ENCODE results near the gene TMEM176A. TPM values are rescaled to one million over a fixed set of nuclear protein-coding genes. Genes with fewer than 3 reads are reported as not detected.

The TMEM176A gene
- total and polyA plus RNA-seq, 2 of the 8 experiments (the other 6 are each of a cell fraction or from before 2014, with no cell fraction given): 1.3 to 1.5 TPM

DNA sequence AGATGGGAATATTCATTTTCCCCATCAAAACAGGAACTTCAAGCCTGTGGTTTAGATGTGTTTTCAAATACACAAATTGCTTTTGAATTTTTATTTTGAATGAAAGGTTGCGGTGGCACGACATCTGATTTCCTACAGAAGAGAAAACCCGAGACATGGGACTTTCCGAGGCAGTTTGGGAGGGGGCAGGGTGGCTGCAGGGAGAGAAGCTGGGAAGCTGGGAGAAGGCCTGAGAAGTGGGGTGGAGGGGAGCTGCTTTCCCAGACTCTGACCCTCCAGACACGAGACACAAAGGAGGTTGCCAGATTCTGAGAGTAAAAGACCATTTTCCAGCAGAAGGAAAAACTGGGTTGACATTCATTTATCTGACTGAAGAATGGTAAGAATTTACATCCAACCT, 19.6 kb downstream of the TMEM176A start:
- Histone ChIP-seq H2BK120ac (replicated peaks; ENCODE audit: low read depth, low read length) (no peak overlapping the region), H3K23me2 (ENCODE audit: low read depth, low read length) (no peaks in the 10 kb centered on the region)

More for the DNA sequence above, 19.6 kb downstream of the TMEM176A start:
- H2BK12ac ChIP-seq (ENCODE audit: low read depth, low read length): no peak overlapping the region
- peaks cover 0 to 7% (median 0%) of the 10 kb centered on the region in 4 experiments; a peak in 3 of 7 replicates for H3K4me1 ChIP-seq (replicated peaks in 1 of 4; ENCODE audit: control insufficient read depth in 3 of 4, insufficient read depth in 4 of 4, low read length in 3 of 4)
- no peak overlapping the region for H3K9ac ChIP-seq (replicated peaks in 1 of 4; ENCODE audit: extremely low read depth in 1 of 4, low read depth in 3 of 4, low read length in 3 of 4)
- H3K79me2 ChIP-seq (ENCODE audit: control insufficient read depth in 1 of 2, insufficient read depth in 2 of 2, low read length in 2 of 2): no peaks in the 10 kb centered on the region
- no peak for DNase-seq (ENCODE audit: low read depth in 1 of 2, low spot score in 2 of 2)
- H3K79me1 ChIP-seq (ENCODE audit: low read depth, low read length): no peaks in the 10 kb centered on the region; the same call in 1 of the 2 replicates
- H2BK5ac ChIP-seq (ENCODE audit: low read depth, low read length): no peak overlapping the region
- 74% methylated on average over 5 of the region's 5 CpGs; no CpG with 5 or more reads in 1 of the 2 experiments for WGBS, 2 experiments (ENCODE audit: extremely low coverage in 1 of 2, insufficient coverage in 1 of 2, insufficient read length in 1 of 2, insufficient replicate concordance in 2 of 2, low coverage in 1 of 2, low lambda C conversion rate in 2 of 2, missing lambda C conversion rate in 1 of 2)
- no peak for FAIRE-seq
- no peak overlapping the region for H3K23ac ChIP-seq (ENCODE audit: insufficient read length)
- TF ChIP-seq BACH1 (IDR thresholded peaks at IDR 0.05; ENCODE audit: low read length): no peak
- TF ChIP-seq SP2 (IDR thresholded peaks at IDR 0.05; ENCODE audit: low read length): no peak
- no peak for TF ChIP-seq POLR2AphosphoS5 (IDR thresholded peaks at IDR 0.05; ENCODE audit: low read depth, low read length)
- no peak for TF ChIP-seq NRF1 (IDR thresholded peaks at IDR 0.05; ENCODE audit: low read depth, low read length)
- no peaks in the 10 kb centered on the region; a peak in 1 of 8 replicates for H3K36me3 ChIP-seq (ENCODE audit: control insufficient read depth in 2 of 4, insufficient read depth in 4 of 4, low read length in 3 of 4)
- CTCF ChIA-PET (ENCODE audit: partially characterized antibody): interaction anchor here (1.0 kb wide), 1 partner anchor 190 kb away, joined by 3 read pairs; no protein-coding TSS in a partner anchor
- no peak overlapping the region for H2AFZ ChIP-seq (ENCODE audit: low read length)
- POLR2A ChIA-PET (ENCODE audit: partially characterized antibody): no interaction called here
- no peak overlapping the region for H3K4ac ChIP-seq (replicated peaks; ENCODE audit: insufficient read length, low read depth, low read length)
- H3K27ac ChIP-seq (ENCODE audit: low read depth, low read length): no peak overlapping the region
- H2BK15ac ChIP-seq (ENCODE audit: low read length): no peak overlapping the region
- H4K8ac ChIP-seq (ENCODE audit: extremely low read depth, insufficient read depth, low read length): no peak overlapping the region
- H3K9me3 ChIP-seq (ENCODE audit: insufficient read depth in 2 of 2, low read depth in 1 of 2, low read length in 1 of 2): peaks cover 0 to 6% of the 10 kb centered on the region in 2 experiments; a peak in 2 of 4 replicates
- no peak overlapping the region for H3K14ac ChIP-seq (ENCODE audit: insufficient read length)
- no peak overlapping the region for H4K5ac ChIP-seq (ENCODE audit: insufficient read length, low read depth, low read length)
- H4K91ac ChIP-seq (replicated peaks; ENCODE audit: insufficient read length, low read length): no peak overlapping the region
- H4K20me1 ChIP-seq (replicated peaks in 1 of 2; ENCODE audit: control insufficient read depth in 1 of 2, insufficient read depth in 2 of 2, low read length in 2 of 2): no peaks in the 10 kb centered on the region
- no peak overlapping the region for H3K18ac ChIP-seq (ENCODE audit: extremely low read depth, low read length)
- no peak overlapping the region for H2AK5ac ChIP-seq (ENCODE audit: low read depth, low read length)
- H3K56ac ChIP-seq (replicated peaks; ENCODE audit: insufficient read length, low read depth, low read length): no peak overlapping the region
- no peak overlapping the region for H2BK20ac ChIP-seq (ENCODE audit: low read length)
- no peaks in the 10 kb centered on the region; a peak in 2 of 7 replicates for H3K27me3 ChIP-seq (replicated peaks in 1 of 4; ENCODE audit: control insufficient read depth in 3 of 4, extremely low read depth in 1 of 4, insufficient read depth in 3 of 4, low read length in 3 of 4)
- H3K4me3 ChIP-seq (ENCODE audit: extremely low read depth in 1 of 4, insufficient read depth in 2 of 4, low read depth in 3 of 4, low read length in 4 of 4): no peak overlapping the region
- no peak overlapping the region for H3K4me2 ChIP-seq (ENCODE audit: insufficient read depth in 1 of 2, low read depth in 2 of 2, low read length in 2 of 2)
